Measurements from ENCODE around the gene USP7.

USP7 gene

GRCh38 chr16:8901320-8901861, 62.3 kb downstream of the USP7 start:
- Mint-ChIP-seq H3K36me3 (ENCODE audit: low read depth) (peaks cover 100% of the 10 kb centered on the region), H3K27ac (no peak overlapping the region), H3K4me3 (no peak overlapping the region), H3K4me1 (ENCODE audit: low read depth) (no peaks in the 10 kb centered on the region), H3K9me3 (no peaks in the 10 kb centered on the region), H3K27me3 (no peaks in the 10 kb centered on the region)
- intact Hi-C loops (cut with micrococcal nuclease): loop anchor here (10.0 kb wide), 2 partner anchors 203 to 233 kb away; no protein-coding TSS in a partner anchor

GRCh38 chr16:8900343-8900742, 63.4 kb downstream of the USP7 start:
- H3K27ac Mint-ChIP-seq: no peak overlapping the region
- H3K9me3 Mint-ChIP-seq: no peaks in the 10 kb centered on the region
- intact Hi-C loops (cut with micrococcal nuclease): loop anchor here (10.0 kb wide), 2 partner anchors 204 to 234 kb away; no protein-coding TSS in a partner anchor
- H3K4me3 Mint-ChIP-seq: no peak overlapping the region
- H3K4me1 Mint-ChIP-seq (ENCODE audit: low read depth): no peaks in the 10 kb centered on the region
- H3K36me3 Mint-ChIP-seq (ENCODE audit: low read depth): peaks cover 99% of the 10 kb centered on the region
- no peaks in the 10 kb centered on the region for H3K27me3 Mint-ChIP-seq

GRCh38 chr16:8899709-8900317, 63.9 kb downstream of the USP7 start:
- Mint-ChIP-seq H3K4me1 (ENCODE audit: low read depth) (no peaks in the 10 kb centered on the region), H3K36me3 (ENCODE audit: low read depth) (peaks cover 99% of the 10 kb centered on the region), H3K9me3 (no peaks in the 10 kb centered on the region), H3K27ac (no peak overlapping the region), H3K27me3 (no peaks in the 10 kb centered on the region), H3K4me3 (no peak overlapping the region)
- intact Hi-C loops (cut with micrococcal nuclease): loop anchor here (10.0 kb wide), 2 partner anchors 205 to 235 kb away; no protein-coding TSS in a partner anchor

- no peak overlapping the region for H3K27ac Mint-ChIP-seq
- no peaks in the 10 kb centered on the region for H3K9me3 Mint-ChIP-seq
These were observed 64.9 kb downstream of the USP7 start for GRCh38 chr16:8898660-8899318.

GRCh38 chr16:8894736-8895334, 68.9 kb downstream of the USP7 start:
- no peak overlapping the region for H3K4me3 Mint-ChIP-seq
- H3K9me3 Mint-ChIP-seq: no peaks in the 10 kb centered on the region
- H3K36me3 Mint-ChIP-seq (ENCODE audit: low read depth): peaks cover 99% of the 10 kb centered on the region
- no peak overlapping the region for H3K27ac Mint-ChIP-seq
- H3K4me1 Mint-ChIP-seq (ENCODE audit: low read depth): no peaks in the 10 kb centered on the region
- no peaks in the 10 kb centered on the region for H3K27me3 Mint-ChIP-seq
- intact Hi-C loops (cut with micrococcal nuclease): no loop called here

More at GRCh38 chr16:8898660-8899318, 64.9 kb downstream of the USP7 start:
- intact Hi-C loops (cut with micrococcal nuclease): no loop called here
- no peaks in the 10 kb centered on the region for H3K4me1 Mint-ChIP-seq (ENCODE audit: low read depth)
- H3K36me3 Mint-ChIP-seq (ENCODE audit: low read depth): peaks cover 99% of the 10 kb centered on the region
- H3K4me3 Mint-ChIP-seq: no peak overlapping the region
- H3K27me3 Mint-ChIP-seq: no peaks in the 10 kb centered on the region

- Mint-ChIP-seq H3K27me3 (no peaks in the 10 kb centered on the region), H3K27ac (no peak overlapping the region), H3K9me3 (no peaks in the 10 kb centered on the region), H3K4me3 (no peak overlapping the region), H3K4me1 (ENCODE audit: low read depth) (no peaks in the 10 kb centered on the region), H3K36me3 (ENCODE audit: low read depth) (peaks cover 97% of the 10 kb centered on the region)
- intact Hi-C loops (cut with micrococcal nuclease): no loop called here
These were observed 69.6 kb downstream of the USP7 start for GRCh38 chr16:8893976-8894690.

- Mint-ChIP-seq H3K27me3 (no peaks in the 10 kb centered on the region), H3K27ac (no peak overlapping the region), H3K4me3 (no peak overlapping the region), H3K36me3 (ENCODE audit: low read depth) (peaks cover 90% of the 10 kb centered on the region), H3K9me3 (no peaks in the 10 kb centered on the region), H3K4me1 (ENCODE audit: low read depth) (no peaks in the 10 kb centered on the region)
- intact Hi-C loops (cut with micrococcal nuclease): no loop called here
These were observed 70.3 kb downstream of the USP7 start for GRCh38 chr16:8893426-8893825.

- H3K4me3 Mint-ChIP-seq: no peak overlapping the region
- intact Hi-C loops (cut with micrococcal nuclease): no loop called here
- H3K27ac Mint-ChIP-seq: no peak overlapping the region
- H3K9me3 Mint-ChIP-seq: no peaks in the 10 kb centered on the region
- peaks cover 89% of the 10 kb centered on the region for H3K36me3 Mint-ChIP-seq (ENCODE audit: low read depth)
- H3K27me3 Mint-ChIP-seq: peaks cover 9% of the 10 kb centered on the region
- peaks cover 4% of the 10 kb centered on the region for H3K4me1 Mint-ChIP-seq (ENCODE audit: low read depth)
These were observed 71.6 kb downstream of the USP7 start for GRCh38 chr16:8892101-8892575.

- Mint-ChIP-seq H3K27me3 (peaks cover 24% of the 10 kb centered on the region), H3K27ac (no peak overlapping the region), H3K9me3 (no peaks in the 10 kb centered on the region), H3K36me3 (ENCODE audit: low read depth) (peaks cover 76% of the 10 kb centered on the region), H3K4me3 (no peak overlapping the region), H3K4me1 (ENCODE audit: low read depth) (peaks cover 7% of the 10 kb centered on the region)
- intact Hi-C loops (cut with micrococcal nuclease): no loop called here
These were observed 73.2 kb downstream of the USP7 start for GRCh38 chr16:8890549-8890921.

- no peak overlapping the region for H3K4me3 Mint-ChIP-seq
- no peak overlapping the region for H3K27ac Mint-ChIP-seq
- peaks cover 71% of the 10 kb centered on the region for H3K36me3 Mint-ChIP-seq (ENCODE audit: low read depth)
- intact Hi-C loops (cut with micrococcal nuclease): no loop called here
- H3K27me3 Mint-ChIP-seq: peaks cover 24% of the 10 kb centered on the region
- no peaks in the 10 kb centered on the region for H3K9me3 Mint-ChIP-seq
- H3K4me1 Mint-ChIP-seq (ENCODE audit: low read depth): peaks cover 7% of the 10 kb centered on the region
These were observed 73.7 kb downstream of the USP7 start for GRCh38 chr16:8889893-8890548.

- Mint-ChIP-seq H3K4me1 (ENCODE audit: low read depth) (peaks cover 7% of the 10 kb centered on the region), H3K4me3 (no peak overlapping the region), H3K27me3 (peaks cover 24% of the 10 kb centered on the region), H3K36me3 (ENCODE audit: low read depth) (peaks cover 63% of the 10 kb centered on the region), H3K27ac (no peak overlapping the region), H3K9me3 (no peaks in the 10 kb centered on the region)
- intact Hi-C loops (cut with micrococcal nuclease): no loop called here
These were observed 74.5 kb downstream of the USP7 start for GRCh38 chr16:8888951-8889892.

GRCh38 chr16:8887952-8888560, 75.7 kb downstream of the USP7 start:
- H3K9me3 Mint-ChIP-seq: no peaks in the 10 kb centered on the region
- peaks cover 7% of the 10 kb centered on the region for H3K4me1 Mint-ChIP-seq (ENCODE audit: low read depth)
- intact Hi-C loops (cut with micrococcal nuclease): no loop called here
- H3K27me3 Mint-ChIP-seq: peaks cover 24% of the 10 kb centered on the region
- H3K27ac Mint-ChIP-seq: no peak overlapping the region
- no peak overlapping the region for H3K4me3 Mint-ChIP-seq
- peaks cover 52% of the 10 kb centered on the region for H3K36me3 Mint-ChIP-seq (ENCODE audit: low read depth)

Data from dendritic cell treated with granulocyte-macrophage colony-stimulating factor and Interleukin-4, amounts not matched to agents 40 ng/mL and 50 ng/mL, for 4 days (primary cell).